ENCODE measurements around the gene FBXL19. TPM values are rescaled to one million over a fixed set of nuclear protein-coding genes. Genes with fewer than 3 reads are reported as not detected.
A peak's percentile ranks its signal among the peaks of the same experiment; 100 is the strongest.

The FBXL19 gene
- total and polyA plus RNA-seq, 2 of the 13 experiments (the other 11 are each of a cell fraction or from before 2014, with no cell fraction given), result 6.0 to 13.7 TPM

DNA sequence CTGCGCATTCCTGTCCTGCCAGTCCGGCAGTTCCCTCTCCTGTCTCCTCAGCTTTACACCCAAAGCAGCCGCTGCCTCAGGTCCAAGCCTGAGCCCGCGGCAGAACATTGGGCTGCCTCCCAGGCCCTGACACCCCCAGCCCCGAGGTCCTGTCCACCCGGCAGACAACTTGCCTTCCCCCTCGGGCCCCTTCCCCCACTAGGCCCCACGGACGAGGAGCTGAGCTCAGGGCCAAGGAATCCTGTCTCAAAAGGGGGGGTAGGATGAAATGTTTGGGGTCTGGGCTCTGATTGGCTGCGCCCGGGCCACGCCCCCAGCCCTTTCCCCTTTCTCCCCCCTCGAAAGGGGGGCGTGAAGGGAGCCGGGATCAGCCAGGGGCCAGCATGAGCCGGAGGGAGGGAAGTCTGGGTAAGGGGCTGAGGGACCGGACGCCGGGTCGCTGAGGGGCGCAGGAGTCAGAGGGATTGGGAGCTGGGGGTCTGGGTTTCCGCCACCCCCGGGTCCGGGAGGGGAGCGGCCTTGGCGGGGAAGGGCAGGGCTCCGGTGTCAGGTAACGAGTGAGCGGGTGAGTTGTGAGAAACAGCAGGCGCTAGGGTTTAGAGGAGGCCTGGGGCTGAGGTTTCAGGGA lies 27.0 kb upstream of the FBXL19 start, which contains the start of gene CTF1 (continued):
- TF ChIP-seq BCL6 (CRISPR knock-in tag; IDR thresholded peaks at IDR 0.05) (no peak), ZNF772 (CRISPR knock-in tag; IDR thresholded peaks at IDR 0.05) (no peak), ZNF737 (CRISPR knock-in tag; IDR thresholded peaks at IDR 0.05; ENCODE audit: borderline replicate concordance) (no peak), ELF4 (CRISPR knock-in tag; IDR thresholded peaks at IDR 0.05; ENCODE audit: borderline replicate concordance) (no peak), POLR2A (IDR thresholded peaks at IDR 0.05; ENCODE audit: insufficient read depth in 1 of 2, low read depth in 2 of 2, low read length in 2 of 2) (no peak; a peak in 1 of 4 replicates), ARHGAP35 (CRISPR knock-in tag; IDR thresholded peaks at IDR 0.05; ENCODE audit: borderline replicate concordance) (no peak; the same call in none of the 2 replicates), TRIM24 (CRISPR knock-in tag; IDR thresholded peaks at IDR 0.05) (no peak), ATAD3A (CRISPR knock-in tag; IDR thresholded peaks at IDR 0.05) (no peak)
- TF ChIP-seq, protein P1, sequence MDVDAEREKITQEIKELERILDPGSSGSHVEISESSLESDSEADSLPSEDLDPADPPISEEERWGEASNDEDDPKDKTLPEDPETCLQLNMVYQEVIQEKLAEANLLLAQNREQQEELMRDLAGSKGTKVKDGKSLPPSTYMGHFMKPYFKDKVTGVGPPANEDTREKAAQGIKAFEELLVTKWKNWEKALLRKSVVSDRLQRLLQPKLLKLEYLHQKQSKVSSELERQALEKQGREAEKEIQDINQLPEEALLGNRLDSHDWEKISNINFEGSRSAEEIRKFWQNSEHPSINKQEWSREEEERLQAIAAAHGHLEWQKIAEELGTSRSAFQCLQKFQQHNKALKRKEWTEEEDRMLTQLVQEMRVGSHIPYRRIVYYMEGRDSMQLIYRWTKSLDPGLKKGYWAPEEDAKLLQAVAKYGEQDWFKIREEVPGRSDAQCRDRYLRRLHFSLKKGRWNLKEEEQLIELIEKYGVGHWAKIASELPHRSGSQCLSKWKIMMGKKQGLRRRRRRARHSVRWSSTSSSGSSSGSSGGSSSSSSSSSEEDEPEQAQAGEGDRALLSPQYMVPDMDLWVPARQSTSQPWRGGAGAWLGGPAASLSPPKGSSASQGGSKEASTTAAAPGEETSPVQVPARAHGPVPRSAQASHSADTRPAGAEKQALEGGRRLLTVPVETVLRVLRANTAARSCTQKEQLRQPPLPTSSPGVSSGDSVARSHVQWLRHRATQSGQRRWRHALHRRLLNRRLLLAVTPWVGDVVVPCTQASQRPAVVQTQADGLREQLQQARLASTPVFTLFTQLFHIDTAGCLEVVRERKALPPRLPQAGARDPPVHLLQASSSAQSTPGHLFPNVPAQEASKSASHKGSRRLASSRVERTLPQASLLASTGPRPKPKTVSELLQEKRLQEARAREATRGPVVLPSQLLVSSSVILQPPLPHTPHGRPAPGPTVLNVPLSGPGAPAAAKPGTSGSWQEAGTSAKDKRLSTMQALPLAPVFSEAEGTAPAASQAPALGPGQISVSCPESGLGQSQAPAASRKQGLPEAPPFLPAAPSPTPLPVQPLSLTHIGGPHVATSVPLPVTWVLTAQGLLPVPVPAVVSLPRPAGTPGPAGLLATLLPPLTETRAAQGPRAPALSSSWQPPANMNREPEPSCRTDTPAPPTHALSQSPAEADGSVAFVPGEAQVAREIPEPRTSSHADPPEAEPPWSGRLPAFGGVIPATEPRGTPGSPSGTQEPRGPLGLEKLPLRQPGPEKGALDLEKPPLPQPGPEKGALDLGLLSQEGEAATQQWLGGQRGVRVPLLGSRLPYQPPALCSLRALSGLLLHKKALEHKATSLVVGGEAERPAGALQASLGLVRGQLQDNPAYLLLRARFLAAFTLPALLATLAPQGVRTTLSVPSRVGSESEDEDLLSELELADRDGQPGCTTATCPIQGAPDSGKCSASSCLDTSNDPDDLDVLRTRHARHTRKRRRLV (CRISPR knock-in tag; IDR thresholded peaks at IDR 0.05), result no peak
- TF ChIP-seq, protein P2, sequence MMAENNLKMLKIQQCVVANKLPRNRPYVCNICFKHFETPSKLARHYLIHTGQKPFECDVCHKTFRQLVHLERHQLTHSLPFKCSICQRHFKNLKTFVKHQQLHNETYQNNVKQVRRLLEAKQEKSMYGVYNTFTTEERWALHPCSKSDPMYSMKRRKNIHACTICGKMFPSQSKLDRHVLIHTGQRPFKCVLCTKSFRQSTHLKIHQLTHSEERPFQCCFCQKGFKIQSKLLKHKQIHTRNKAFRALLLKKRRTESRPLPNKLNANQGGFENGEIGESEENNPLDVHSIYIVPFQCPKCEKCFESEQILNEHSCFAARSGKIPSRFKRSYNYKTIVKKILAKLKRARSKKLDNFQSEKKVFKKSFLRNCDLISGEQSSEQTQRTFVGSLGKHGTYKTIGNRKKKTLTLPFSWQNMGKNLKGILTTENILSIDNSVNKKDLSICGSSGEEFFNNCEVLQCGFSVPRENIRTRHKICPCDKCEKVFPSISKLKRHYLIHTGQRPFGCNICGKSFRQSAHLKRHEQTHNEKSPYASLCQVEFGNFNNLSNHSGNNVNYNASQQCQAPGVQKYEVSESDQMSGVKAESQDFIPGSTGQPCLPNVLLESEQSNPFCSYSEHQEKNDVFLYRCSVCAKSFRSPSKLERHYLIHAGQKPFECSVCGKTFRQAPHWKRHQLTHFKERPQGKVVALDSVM (CRISPR knock-in tag; IDR thresholded peaks at IDR 0.05), result no peak
- TF ChIP-seq, protein P3, sequence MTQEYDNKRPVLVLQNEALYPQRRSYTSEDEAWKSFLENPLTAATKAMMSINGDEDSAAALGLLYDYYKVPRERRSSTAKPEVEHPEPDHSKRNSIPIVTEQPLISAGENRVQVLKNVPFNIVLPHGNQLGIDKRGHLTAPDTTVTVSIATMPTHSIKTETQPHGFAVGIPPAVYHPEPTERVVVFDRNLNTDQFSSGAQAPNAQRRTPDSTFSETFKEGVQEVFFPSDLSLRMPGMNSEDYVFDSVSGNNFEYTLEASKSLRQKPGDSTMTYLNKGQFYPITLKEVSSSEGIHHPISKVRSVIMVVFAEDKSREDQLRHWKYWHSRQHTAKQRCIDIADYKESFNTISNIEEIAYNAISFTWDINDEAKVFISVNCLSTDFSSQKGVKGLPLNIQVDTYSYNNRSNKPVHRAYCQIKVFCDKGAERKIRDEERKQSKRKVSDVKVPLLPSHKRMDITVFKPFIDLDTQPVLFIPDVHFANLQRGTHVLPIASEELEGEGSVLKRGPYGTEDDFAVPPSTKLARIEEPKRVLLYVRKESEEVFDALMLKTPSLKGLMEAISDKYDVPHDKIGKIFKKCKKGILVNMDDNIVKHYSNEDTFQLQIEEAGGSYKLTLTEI (CRISPR knock-in tag; conservative IDR thresholded peaks at IDR 0.05), result no peak
- TF ChIP-seq, protein P4, sequence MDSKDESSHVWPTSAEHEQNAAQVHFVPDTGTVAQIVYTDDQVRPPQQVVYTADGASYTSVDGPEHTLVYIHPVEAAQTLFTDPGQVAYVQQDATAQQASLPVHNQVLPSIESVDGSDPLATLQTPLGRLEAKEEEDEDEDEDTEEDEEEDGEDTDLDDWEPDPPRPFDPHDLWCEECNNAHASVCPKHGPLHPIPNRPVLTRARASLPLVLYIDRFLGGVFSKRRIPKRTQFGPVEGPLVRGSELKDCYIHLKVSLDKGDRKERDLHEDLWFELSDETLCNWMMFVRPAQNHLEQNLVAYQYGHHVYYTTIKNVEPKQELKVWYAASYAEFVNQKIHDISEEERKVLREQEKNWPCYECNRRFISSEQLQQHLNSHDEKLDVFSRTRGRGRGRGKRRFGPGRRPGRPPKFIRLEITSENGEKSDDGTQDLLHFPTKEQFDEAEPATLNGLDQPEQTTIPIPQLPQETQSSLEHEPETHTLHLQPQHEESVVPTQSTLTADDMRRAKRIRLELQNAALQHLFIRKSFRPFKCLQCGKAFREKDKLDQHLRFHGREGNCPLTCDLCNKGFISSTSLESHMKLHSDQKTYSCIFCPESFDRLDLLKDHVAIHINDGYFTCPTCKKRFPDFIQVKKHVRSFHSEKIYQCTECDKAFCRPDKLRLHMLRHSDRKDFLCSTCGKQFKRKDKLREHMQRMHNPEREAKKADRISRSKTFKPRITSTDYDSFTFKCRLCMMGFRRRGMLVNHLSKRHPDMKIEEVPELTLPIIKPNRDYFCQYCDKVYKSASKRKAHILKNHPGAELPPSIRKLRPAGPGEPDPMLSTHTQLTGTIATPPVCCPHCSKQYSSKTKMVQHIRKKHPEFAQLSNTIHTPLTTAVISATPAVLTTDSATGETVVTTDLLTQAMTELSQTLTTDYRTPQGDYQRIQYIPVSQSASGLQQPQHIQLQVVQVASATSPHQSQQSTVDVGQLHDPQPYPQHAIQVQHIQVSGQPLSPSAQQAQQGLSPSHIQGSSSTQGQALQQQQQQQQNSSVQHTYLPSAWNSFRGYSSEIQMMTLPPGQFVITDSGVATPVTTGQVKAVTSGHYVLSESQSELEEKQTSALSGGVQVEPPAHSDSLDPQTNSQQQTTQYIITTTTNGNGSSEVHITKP (CRISPR knock-in tag; IDR thresholded peaks at IDR 0.05; ENCODE audit: low read depth), result 0 out of 2 replicates have a peak, but pooled peaks have one; percentile 7

Data from HepG2 (cell line).